KMS-11 (cell line): ENCODE data around the gene HYI.

Source experiments
- H2AFZ ChIP-seq: fragments of 200-600 bp; sonication (generic); 2 replicates; pipeline ENCODE4 v1.6.1; 2016; ENCODE audit warnings: antibody characterized with exemption, mixed run types, low read depth
- H3K27ac ChIP-seq: fragments of 200-600 bp; sonication (generic); 2 replicates; pipeline ENCODE4 v1.6.1; 2016; ENCODE audit warnings: mild to moderate bottlenecking, mixed run types
- H3K27me3 ChIP-seq: fragments of 200-600 bp; sonication (generic); 2 replicates; pipeline ENCODE4 v1.6.1; 2017; ENCODE audit warnings: mild to moderate bottlenecking, low read depth, mixed run types, moderate library complexity; ENCODE audit not compliant: insufficient read depth
- H3K36me3 ChIP-seq: fragments of 200-600 bp; sonication (generic); 2 replicates; pipeline ENCODE4 v1.6.1; 2017; ENCODE audit warnings: mild to moderate bottlenecking, mixed run types; ENCODE audit not compliant: insufficient read depth
- H3K4me1 ChIP-seq: fragments of 200-600 bp; sonication (generic); 2 replicates; pipeline ENCODE4 v1.6.1; 2016; ENCODE audit warnings: mild to moderate bottlenecking, low read depth, mixed run types; ENCODE audit not compliant: poor library complexity, severe bottlenecking
- H3K4me2 ChIP-seq: fragments of 200-600 bp; sonication (generic); 2 replicates; pipeline ENCODE4 v1.7.0; 2016; ENCODE audit warnings: mild to moderate bottlenecking, mixed run types
- H3K4me3 ChIP-seq: fragments of 200-600 bp; sonication (generic); IDR thresholded peaks from 2 replicates; pipeline ENCODE4 v1.6.1; 2017; ENCODE audit warnings: low read depth, low read length, mixed read lengths; ENCODE audit not compliant: insufficient read depth
- H3K79me2 ChIP-seq: fragments of 200-600 bp; sonication (generic); 2 replicates; pipeline ENCODE4 v1.6.1; 2016; ENCODE audit warnings: low read depth, mixed run types; ENCODE audit not compliant: insufficient read depth
- H3K9ac ChIP-seq: fragments of 200-600 bp; sonication (generic); 2 replicates; pipeline ENCODE4 v1.6.1; 2016; ENCODE audit warnings: mild to moderate bottlenecking, mixed run types
- H4K20me1 ChIP-seq: fragments of 200-600 bp; sonication (generic); 2 replicates; pipeline ENCODE4 v1.6.1; 2016; ENCODE audit warnings: mild to moderate bottlenecking, mixed run types; ENCODE audit not compliant: insufficient read depth
- CTCF ChIP-seq: fragments of 200-600 bp; sonication (generic); conservative IDR thresholded peaks from 2 replicates; pipeline ENCODE4 v1.6.1; 2017; ENCODE audit warnings: low read depth, mild to moderate bottlenecking, antibody characterized with exemption, low read length, moderate library complexity, mixed read lengths

HYI gene

GRCh38 chr1:43469932-43470331 lies 16.2 kb upstream of the HYI start:
- Histone ChIP-seq H3K36me3 (no peaks in the 10 kb centered on the region), H2AFZ (no peak overlapping the region)

GRCh38 chr1:43468414-43468813 lies 14.7 kb upstream of the HYI start:
- Histone ChIP-seq H4K20me1 (no peaks in the 10 kb centered on the region), H3K9ac (no peak overlapping the region), H3K27ac (no peak overlapping the region), H2AFZ (no peak overlapping the region), H3K36me3 (no peaks in the 10 kb centered on the region), H3K4me3 (no peak overlapping the region), H3K4me2 (no peak overlapping the region), H3K4me1 (no peaks in the 10 kb centered on the region), H3K79me2 (no peaks in the 10 kb centered on the region), H3K27me3 (no peaks in the 10 kb centered on the region)
- no peak for TF ChIP-seq CTCF

More at GRCh38 chr1:43469932-43470331, 16.2 kb upstream of the HYI start:
- Histone ChIP-seq H3K9ac (no peak overlapping the region), H3K4me1 (no peaks in the 10 kb centered on the region), H3K79me2 (no peaks in the 10 kb centered on the region), H3K4me3 (no peak overlapping the region), H3K4me2 (no peak overlapping the region), H3K27ac (no peak overlapping the region), H3K27me3 (no peaks in the 10 kb centered on the region), H4K20me1 (no peaks in the 10 kb centered on the region)
- TF ChIP-seq CTCF, result no peak

- no peak for TF ChIP-seq CTCF
- no peaks in the 10 kb centered on the region for H4K20me1 ChIP-seq
- no peak overlapping the region for H2AFZ ChIP-seq
- H3K27me3 ChIP-seq, result no peaks in the 10 kb centered on the region
- no peak overlapping the region for H3K27ac ChIP-seq
- H3K4me2 ChIP-seq, result no peak overlapping the region
- H3K36me3 ChIP-seq, result no peaks in the 10 kb centered on the region
- H3K4me3 ChIP-seq, result no peak overlapping the region
- H3K9ac ChIP-seq, result no peak overlapping the region
- no peaks in the 10 kb centered on the region for H3K79me2 ChIP-seq
- no peaks in the 10 kb centered on the region for H3K4me1 ChIP-seq
Measured at GRCh38 chr1:43466403-43466802, 12.7 kb upstream of the HYI start.

- no peak overlapping the region for H3K4me3 ChIP-seq
- no peaks in the 10 kb centered on the region for H3K27me3 ChIP-seq
- H3K9ac ChIP-seq, result no peak overlapping the region
- no peaks in the 10 kb centered on the region for H3K79me2 ChIP-seq
- no peak overlapping the region for H3K4me2 ChIP-seq
- no peaks in the 10 kb centered on the region for H3K4me1 ChIP-seq
- H3K36me3 ChIP-seq, result no peaks in the 10 kb centered on the region
- H3K27ac ChIP-seq, result no peak overlapping the region
- no peak for TF ChIP-seq CTCF
- H4K20me1 ChIP-seq, result no peaks in the 10 kb centered on the region
- no peak overlapping the region for H2AFZ ChIP-seq
Measured at GRCh38 chr1:43465505-43466067, 11.9 kb upstream of the HYI start.
